Neural crest cell (in vitro differentiated cells): ENCODE data around the gene B4GALT6. TPM values are rescaled to one million over a fixed set of nuclear protein-coding genes. Genes with fewer than 3 reads are reported as not detected.
A peak's percentile ranks its signal among the peaks of the same experiment; 100 is the strongest.

Source experiments
- DNase-seq: peaks from one replicate; pipeline ENCODE4 v3.0.0; 2021; ENCODE audit warnings: low read depth, mixed read lengths, low spot score
- H3K27ac Mint-ChIP-seq: one replicate; pipeline ENCODE4 v1.8.0; 2021; ENCODE audit warnings: mild to moderate bottlenecking, mixed read lengths; ENCODE audit not compliant: unreplicated experiment
- H3K27me3 Mint-ChIP-seq: 2 replicates; pipeline ENCODE4 v1.8.0; 2021; ENCODE audit warnings: low read depth, mild to moderate bottlenecking, mixed read lengths
- H3K36me3 Mint-ChIP-seq: 2 replicates; pipeline ENCODE4 v1.8.0; 2021; ENCODE audit warnings: low read depth, mild to moderate bottlenecking, mixed read lengths
- H3K4me1 Mint-ChIP-seq: 2 replicates; pipeline ENCODE4 v1.8.0; 2021; ENCODE audit warnings: mixed read lengths
- H3K4me3 Mint-ChIP-seq: one replicate; pipeline ENCODE4 v1.8.0; 2021; ENCODE audit warnings: mild to moderate bottlenecking, mixed read lengths
- H3K9me3 Mint-ChIP-seq: 2 replicates; pipeline ENCODE4 v1.8.0; 2021; ENCODE audit warnings: mixed read lengths
- CTCF ChIP-seq: fragments of 200-600 bp; sonication (generic); conservative IDR thresholded peaks from 2 replicates; pipeline ENCODE4 v1.5.0; 2021; ENCODE audit warnings: antibody characterized with exemption, mild to moderate bottlenecking
- total RNA-seq: library from RNA; stranded (reverse); gene quantifications from 2 replicates; pipeline ENCODE4 v1.2.1, GENCODE V29; 2021

Gene B4GALT6
- total RNA-seq, 1 donor from 2014 or later = 43.4 TPM

DNA sequence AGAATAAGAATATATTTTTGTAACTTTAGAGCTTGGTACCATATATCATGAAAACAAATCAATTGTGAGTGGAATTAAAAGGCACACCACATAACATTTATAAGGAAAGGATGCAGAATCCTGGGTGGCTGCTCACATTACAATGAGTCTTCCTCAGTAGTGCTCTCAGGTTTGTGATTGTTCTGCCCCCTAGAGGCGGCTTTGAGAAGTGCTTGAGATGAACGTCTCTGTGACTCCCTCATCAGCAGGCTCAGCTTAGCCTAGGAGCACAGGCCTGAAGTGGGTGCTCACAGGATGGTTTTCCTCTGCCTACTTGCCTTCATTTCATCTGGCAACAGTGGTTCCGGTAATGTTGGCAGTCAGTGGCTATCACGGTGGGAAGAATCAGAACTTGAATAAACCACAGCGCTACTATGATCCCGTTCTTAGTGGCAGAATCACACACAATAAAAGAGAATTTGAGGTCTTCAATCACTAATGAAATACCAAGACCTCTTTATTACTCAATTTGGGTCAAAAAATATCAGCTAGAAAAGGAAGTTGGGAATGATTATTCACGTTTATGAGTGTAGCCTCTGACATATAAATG lies 38.1 kb upstream of the B4GALT6 start:
- H3K4me1 Mint-ChIP-seq = no peaks in the 10 kb centered on the region
- peaks cover 9% of the 10 kb centered on the region for H3K9me3 Mint-ChIP-seq
- no peak overlapping the region for H3K4me3 Mint-ChIP-seq
- no peak overlapping the region for H3K27ac Mint-ChIP-seq
- DNase-seq = peak; percentile 87
- peak; percentile 87 for TF ChIP-seq CTCF
- H3K36me3 Mint-ChIP-seq = peaks cover 9% of the 10 kb centered on the region
- no peaks in the 10 kb centered on the region for H3K27me3 Mint-ChIP-seq

GRCh38 chr18:31721601-31722000 lies 37.2 kb upstream of the B4GALT6 start:
- Mint-ChIP-seq H3K4me1 (no peaks in the 10 kb centered on the region), H3K9me3 (peaks cover 9% of the 10 kb centered on the region), H3K27ac (no peak overlapping the region)

DNA sequence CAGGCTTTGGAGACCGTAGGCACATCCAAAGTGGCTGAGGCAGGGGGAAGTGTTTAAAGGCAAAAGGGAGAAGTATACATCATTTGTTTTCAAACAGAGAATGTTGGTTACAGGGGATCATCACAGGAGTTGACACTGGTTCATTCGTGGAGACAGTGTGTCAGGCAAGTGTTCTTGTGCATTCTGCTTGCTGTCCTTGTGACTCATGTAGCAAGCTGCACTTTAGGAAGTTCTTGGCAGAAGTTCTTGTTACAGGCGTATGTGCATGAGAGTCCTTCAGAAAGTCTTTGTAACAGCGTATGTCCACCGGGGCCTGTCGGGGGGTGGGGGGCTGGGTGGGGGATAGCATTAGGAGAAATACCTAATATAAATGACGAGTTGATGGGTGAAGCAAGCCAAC lies 36.5 kb upstream of the B4GALT6 start:
- Mint-ChIP-seq H3K4me3 (no peak overlapping the region), H3K36me3 (peaks cover 9% of the 10 kb centered on the region), H3K9me3 (peaks cover 9% of the 10 kb centered on the region), H3K27me3 (no peaks in the 10 kb centered on the region), H3K4me1 (no peaks in the 10 kb centered on the region), H3K27ac (no peak overlapping the region)
- DNase-seq = no peak
- TF ChIP-seq CTCF = no peak

More at GRCh38 chr18:31721601-31722000, 37.2 kb upstream of the B4GALT6 start:
- TF ChIP-seq CTCF = no peak
- Mint-ChIP-seq H3K4me3 (no peak overlapping the region), H3K27me3 (no peaks in the 10 kb centered on the region), H3K36me3 (peaks cover 9% of the 10 kb centered on the region)
- DNase-seq = no peak

GRCh38 chr18:31719363-31720006 lies 35.1 kb upstream of the B4GALT6 start:
- Mint-ChIP-seq H3K27ac (no peak overlapping the region), H3K4me1 (no peaks in the 10 kb centered on the region), H3K27me3 (no peaks in the 10 kb centered on the region), H3K9me3 (peaks cover 9% of the 10 kb centered on the region), H3K4me3 (no peak overlapping the region), H3K36me3 (peaks cover 9% of the 10 kb centered on the region)
- DNase-seq = no peak
- TF ChIP-seq CTCF = no peak

DNA sequence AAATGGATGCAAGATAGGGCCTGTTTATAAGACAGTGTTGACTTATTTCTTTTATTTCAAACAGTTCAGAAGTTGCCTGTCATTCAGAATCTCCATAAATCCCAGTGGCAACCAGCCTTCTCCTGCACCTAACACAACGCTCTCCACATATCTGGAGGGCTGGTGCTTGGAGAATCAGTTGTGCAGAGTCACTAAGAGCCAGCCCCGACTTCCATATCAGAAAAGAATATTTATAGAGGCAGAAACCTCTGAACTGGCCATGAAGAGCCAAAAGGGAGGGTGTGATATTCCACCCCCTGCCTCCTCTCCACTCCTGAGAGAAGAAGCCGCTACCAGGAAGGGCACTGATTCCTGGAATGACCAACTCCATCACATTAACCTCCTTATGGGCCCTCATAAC lies 34.0 kb upstream of the B4GALT6 start:
- Mint-ChIP-seq H3K27me3 (no peaks in the 10 kb centered on the region), H3K4me3 (no peak overlapping the region), H3K36me3 (peaks cover 9% of the 10 kb centered on the region), H3K4me1 (no peaks in the 10 kb centered on the region), H3K9me3 (peaks cover 9% of the 10 kb centered on the region), H3K27ac (no peak overlapping the region)
- DNase-seq = no peak
- no peak for TF ChIP-seq CTCF
